Activated gamma-delta T cell treated with anti-CD3 and anti-CD28 coated beads, Interleukin-2, amount 50 U/mL, for 16 hours (primary cell): ENCODE measurements around the gene UBE3D.
"Not testable (repeated sequence)": the region's sequence is repeated elsewhere in the genome, so short reads cannot be mapped to it uniquely, and the experiment has no call there.

ENCODE experiments used
- DNase-seq: peaks from one replicate; pipeline ENCODE4 v3.0.0-alpha.2; 2020; ENCODE audit warnings: low read depth

The UBE3D gene

DNA sequence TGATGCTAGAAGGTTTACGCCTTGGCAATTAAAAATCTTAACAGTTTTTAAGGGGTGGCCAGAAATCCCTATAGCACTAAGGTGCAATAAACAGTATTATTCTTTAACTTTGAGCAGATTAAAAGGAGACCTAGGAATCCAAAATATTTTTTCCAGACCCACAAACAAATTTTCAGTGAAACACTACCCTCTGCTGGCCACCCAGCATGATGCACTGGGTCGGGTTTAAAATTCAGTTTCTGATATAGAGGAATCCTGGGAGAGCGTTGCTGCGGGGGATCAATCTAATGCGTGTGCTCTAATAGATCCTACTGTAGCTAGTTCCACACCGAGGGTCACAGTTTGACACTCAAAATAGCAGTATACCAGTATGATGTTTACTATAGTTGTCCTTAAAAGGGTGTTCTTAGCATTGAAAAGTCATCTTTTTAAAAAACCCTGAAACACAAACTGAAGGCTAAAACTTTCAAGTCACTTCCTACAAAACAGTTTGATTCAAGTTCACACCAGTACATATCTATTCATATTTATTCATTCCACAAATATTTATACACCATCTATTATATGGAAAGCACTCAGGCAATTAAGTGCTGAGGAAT, 10.2 kb downstream of the UBE3D start:
- DNase-seq = no peak

DNA sequence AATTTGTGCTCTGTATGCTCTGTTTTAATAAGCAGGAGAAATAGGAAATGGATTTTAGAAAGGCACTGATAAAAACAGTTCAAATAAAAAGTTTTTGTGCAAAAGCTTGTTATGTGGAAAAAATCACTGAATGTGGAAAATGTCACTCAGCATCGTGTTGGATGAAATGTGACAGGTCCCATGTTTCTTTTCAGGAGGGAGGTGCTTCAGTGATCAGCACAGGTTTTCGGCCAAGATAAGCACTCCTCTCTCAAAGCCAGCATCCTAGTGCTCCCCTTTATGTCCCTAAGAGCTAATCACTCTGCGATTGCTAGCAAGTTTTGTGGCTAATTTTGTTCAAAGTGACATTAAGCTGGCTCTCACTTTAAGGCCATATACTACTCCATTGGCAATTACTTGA, 12.0 kb downstream of the UBE3D start:
- no peak for DNase-seq

DNA sequence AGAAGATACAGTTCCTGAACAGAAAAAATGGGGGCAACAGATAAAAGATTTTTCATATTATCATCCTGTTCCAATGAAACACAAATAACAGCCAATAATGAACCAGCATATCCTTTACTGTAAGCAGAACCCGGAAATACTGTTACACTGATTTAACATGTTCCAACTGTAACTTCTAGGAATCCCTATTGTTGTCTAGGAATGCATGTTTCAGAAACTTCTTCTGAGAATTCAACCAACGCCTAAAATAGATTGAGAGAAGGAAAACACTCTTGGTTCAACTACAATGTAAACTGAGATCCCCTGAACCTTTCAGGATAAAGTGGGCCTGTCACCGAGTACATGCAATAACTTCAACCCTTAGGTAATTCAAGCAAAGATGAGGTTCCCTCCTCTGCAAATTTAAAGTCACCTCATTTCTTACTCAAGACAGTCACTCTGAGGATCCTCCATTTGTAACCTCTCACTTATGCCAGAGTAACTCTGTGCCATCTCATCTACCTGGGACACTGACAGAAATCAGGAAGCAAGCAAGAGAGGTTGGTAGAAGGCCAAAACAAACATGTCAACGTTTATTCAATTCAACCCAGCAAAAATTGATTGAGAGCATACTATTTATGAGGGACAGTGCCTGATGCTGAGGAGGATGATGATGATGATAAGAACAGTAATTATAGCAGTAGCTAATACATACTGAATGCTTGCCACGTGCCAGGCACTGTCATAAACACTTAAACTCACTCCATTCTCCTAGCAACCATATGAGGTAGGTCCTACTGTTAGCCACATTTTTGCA, 14.1 kb downstream of the UBE3D start:
- DNase-seq = no peak

GRCh38 chr6:83047065-83047754, 18.4 kb downstream of the UBE3D start:
- DNase-seq = no peak

- no peak for DNase-seq
Measured at GRCh38 chr6:83044091-83044768, 21.4 kb downstream of the UBE3D start.

GRCh38 chr6:83042467-83043053, 23.1 kb downstream of the UBE3D start:
- no peak for DNase-seq

GRCh38 chr6:83038246-83038645, 27.4 kb downstream of the UBE3D start:
- DNase-seq = no peak

GRCh38 chr6:83031689-83032088, 34.0 kb downstream of the UBE3D start:
- DNase-seq = no peak

DNA sequence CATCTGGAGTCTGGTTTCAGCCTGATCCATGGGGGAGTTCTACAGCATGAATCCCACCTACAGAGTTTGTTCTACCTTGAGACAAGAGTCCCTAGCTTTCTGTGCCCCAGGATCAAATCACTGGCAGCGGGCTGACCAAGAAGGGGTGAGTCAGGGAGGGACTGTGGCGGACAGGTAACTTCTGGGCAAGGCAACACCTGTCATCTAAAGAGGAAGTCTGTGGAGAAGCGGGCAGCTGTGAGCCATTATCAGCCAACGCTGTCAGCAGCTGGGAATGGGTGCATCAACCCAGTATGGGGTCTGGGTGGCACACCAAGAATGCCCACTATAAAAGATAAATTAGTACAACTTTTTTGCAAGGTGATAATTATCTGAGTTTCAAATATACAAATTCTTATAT, 45.9 kb downstream of the UBE3D start:
- DNase-seq = no peak

DNA sequence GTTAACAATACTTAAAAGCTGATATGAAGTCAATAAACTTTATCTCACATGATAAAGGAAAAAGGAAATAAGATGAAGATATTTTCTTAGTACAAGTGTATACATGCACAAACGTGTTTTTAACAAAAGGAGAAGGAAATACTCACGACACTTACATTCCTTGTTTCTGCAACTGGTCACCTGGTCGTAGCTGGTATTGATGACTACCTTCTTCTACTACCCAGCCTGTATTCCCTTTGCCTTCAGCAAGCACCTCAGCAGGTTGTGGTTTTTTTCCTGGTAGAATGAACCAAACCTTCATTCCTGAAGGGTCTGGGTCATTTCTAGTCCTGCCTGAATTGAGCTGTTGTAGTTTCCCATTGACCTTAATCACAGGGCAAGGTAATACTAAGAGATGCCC, 54.5 kb downstream of the UBE3D start:
- not testable (repeated sequence) for DNase-seq

DNA sequence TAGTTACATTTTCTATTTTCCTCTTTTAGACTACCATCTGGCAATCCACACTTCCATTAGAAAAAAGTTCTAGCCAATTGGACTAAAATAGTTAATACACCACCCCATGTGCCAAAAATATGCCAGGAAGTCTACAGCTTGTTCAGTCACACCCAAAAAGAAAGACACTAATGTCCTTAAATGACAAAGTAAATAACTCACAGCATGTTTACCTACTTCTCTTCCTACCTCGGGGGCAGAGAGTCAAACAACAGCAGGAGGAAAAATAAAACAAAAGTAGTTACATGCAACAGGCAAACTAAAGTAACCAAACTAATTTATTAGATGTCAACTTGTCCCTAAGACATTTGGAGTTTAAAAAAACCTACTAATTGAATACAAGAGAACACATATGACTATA, 57.0 kb downstream of the UBE3D start:
- DNase-seq = no peak

DNA sequence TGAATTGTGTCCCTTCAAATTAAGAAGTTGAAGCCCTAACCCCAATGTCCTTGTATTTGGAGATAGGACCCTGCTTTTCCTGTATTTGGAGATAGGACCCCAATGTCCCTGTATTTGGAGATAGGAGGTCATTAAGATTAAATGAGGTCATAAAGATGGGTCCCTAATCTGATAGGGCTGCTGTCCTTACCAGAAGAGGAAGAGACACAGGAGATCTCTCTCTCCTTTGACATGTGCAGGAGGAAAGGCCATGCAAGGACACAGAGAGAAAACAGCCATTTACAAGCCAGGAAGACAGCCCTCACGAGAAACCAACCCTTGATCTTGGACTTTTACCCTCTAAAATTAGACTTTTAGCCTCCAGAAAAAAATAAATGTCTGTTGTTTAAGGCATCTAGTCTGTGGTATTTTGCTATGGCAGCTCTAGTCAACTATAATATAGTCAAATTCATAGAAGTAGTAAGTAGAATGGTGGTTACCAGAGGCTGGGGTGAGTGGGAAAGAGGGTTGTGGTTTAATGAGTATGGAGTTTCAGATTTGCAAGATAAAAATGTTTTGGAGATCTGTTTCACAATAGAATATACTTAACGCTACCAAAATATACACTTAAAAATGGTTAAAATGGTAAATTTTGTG, 59.3 kb downstream of the UBE3D start:
- DNase-seq = no peak

GRCh38 chr6:82996156-82996555, 69.5 kb downstream of the UBE3D start:
- DNase-seq = no peak

DNA sequence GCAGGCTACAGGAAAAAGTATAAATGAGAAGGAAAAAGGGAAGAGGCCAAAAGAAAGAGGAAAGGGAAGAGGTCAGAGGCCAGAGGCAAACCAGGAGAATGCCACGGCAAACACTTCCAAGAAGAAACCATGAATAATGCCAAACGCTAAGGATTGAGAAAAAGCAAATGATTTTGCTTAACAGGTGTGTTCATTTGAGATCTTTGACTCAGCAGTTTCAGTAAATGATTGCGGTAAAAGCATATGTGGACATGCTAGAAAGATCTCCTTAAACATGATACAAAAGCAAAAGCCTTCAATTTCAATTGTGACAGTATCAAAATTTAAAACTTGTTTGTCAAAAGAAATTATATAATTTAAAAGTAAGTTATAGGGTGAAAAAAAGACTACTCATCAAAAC, 70.6 kb downstream of the UBE3D start:
- DNase-seq = no peak

- no peak for DNase-seq
Measured at GRCh38 chr6:82989736-82990290, 75.8 kb downstream of the UBE3D start.

- DNase-seq = no peak
Measured at GRCh38 chr6:82988930-82989351, 76.7 kb downstream of the UBE3D start.

DNA sequence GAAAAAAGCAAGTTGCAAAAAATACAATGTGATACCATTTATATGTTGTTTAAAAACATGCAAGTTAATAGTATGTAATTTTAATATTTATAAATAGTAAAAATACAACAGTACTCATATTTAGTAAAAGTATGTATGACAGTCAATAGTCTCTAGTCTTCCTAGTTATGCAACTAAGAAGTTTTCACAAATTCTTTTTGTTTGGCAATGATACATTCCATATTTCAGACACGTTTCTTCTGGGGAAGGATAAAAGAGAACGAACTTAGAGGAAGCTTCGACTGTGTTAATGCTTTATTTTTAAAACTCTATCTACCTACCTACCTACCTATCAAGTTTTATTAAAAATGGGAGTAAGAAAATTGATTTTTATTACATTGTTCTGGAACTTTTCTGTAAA, 77.7 kb downstream of the UBE3D start:
- no peak for DNase-seq

DNA sequence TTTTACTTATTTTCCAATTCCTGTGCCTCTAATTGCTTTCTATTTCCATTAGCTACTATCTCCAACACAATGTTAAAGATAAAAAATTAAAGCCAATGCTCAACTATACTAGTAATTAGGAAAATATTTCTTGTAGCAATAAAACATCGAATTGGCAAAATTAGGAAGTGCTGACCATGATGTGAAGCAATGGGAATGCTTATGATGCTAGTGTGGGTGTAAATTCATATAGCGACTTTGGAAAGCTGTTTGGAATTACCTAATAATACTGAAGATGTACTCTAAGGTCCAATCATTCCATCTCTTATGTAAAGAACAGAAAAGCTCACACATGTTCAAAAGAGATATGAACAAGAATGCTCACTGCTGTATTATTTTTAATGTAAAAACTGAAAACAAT, 78.2 kb downstream of the UBE3D start:
- DNase-seq = no peak

DNA sequence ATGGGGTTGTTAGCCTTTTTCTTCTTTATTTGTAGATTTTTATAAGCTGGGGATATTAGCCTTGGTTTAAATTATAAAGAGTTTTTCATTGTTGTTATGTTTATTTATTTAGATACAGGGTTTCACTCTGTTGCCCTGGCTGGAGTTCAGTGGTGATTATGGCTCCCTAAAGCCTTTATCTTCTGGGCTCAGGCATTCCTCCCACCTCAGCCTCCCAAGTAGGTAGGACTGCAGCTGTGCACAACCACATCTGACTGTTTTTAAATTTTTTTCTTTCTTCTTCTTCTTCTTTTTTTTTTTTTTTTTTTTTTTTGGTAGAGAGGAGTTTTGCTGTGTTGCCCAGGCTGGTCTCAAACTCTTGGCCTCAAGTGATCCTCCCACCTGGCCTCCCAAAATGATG, 80.9 kb downstream of the UBE3D start:
- DNase-seq = no peak

GRCh38 chr6:82980086-82980485, 85.6 kb downstream of the UBE3D start:
- no peak for DNase-seq

- DNase-seq = no peak
Measured at GRCh38 chr6:82979657-82980056, 86.0 kb downstream of the UBE3D start.
